Neural progenitor cell (in vitro differentiated cells): ENCODE results near the gene HERC3. TPM values are rescaled to one million over a fixed set of nuclear protein-coding genes. Genes with fewer than 3 reads are reported as not detected.

Experiments
- DNase-seq: peaks from one replicate; pipeline ENCODE4 v3.0.0-alpha.2; 2016; ENCODE audit warnings: low spot score
- H2AFZ ChIP-seq: fragments of 200-600 bp; sonication (generic); replicated peaks from 2 replicates; pipeline ENCODE4 v1.6.1; 2016; ENCODE audit warnings: antibody characterized with exemption
- H3F3A ChIP-seq: fragments of 200-600 bp; sonication (generic); 2 replicates; pipeline ENCODE4 v1.6.1; 2016; ENCODE audit warnings: antibody characterized with exemption, low read depth
- H3K27ac ChIP-seq: fragments of 200-600 bp; sonication (generic); 2 replicates; pipeline ENCODE4 v1.5.1; 2016; ENCODE audit warnings: mild to moderate bottlenecking
- H3K27me3 ChIP-seq: fragments of 200-600 bp; sonication (generic); 2 replicates; pipeline ENCODE4 v1.6.1; 2016; ENCODE audit warnings: mild to moderate bottlenecking, moderate library complexity
- H3K36me3 ChIP-seq: fragments of 200-600 bp; sonication (generic); 2 replicates; pipeline ENCODE4 v1.5.1; 2016
- H3K4me1 ChIP-seq: fragments of 200-600 bp; sonication (generic); 2 replicates; pipeline ENCODE4 v1.6.1; 2016; ENCODE audit warnings: mixed run types
- H3K4me2 ChIP-seq: fragments of 200-600 bp; sonication (generic); 2 replicates; pipeline ENCODE4 v1.6.1; 2016
- H3K4me3 ChIP-seq: fragments of 200-600 bp; sonication (generic); 2 replicates; pipeline ENCODE4 v1.5.1; 2016
- H3K79me2 ChIP-seq: fragments of 200-600 bp; sonication (generic); 2 replicates; pipeline ENCODE4 v1.6.1; 2016; ENCODE audit warnings: low read depth
- H3K9ac ChIP-seq: fragments of 200-600 bp; sonication (generic); 2 replicates; pipeline ENCODE4 v1.6.1; 2016
- H3K9me3 ChIP-seq: fragments of 200-600 bp; sonication (generic); 2 replicates; pipeline ENCODE4 v1.5.1; 2016; ENCODE audit warnings: low read depth
- H4K20me1 ChIP-seq: fragments of 200-600 bp; sonication (generic); 2 replicates; pipeline ENCODE4 v1.6.1; 2016; ENCODE audit warnings: low read depth
- H3K27ac Mint-ChIP-seq: 3 replicates; pipeline ENCODE4 v1.8.0; 2021; ENCODE audit warnings: mixed read lengths
- H3K27me3 Mint-ChIP-seq: 2 replicates; pipeline ENCODE4 v1.8.0; 2022; ENCODE audit warnings: low read depth, mild to moderate bottlenecking, inconsistent platforms, moderate library complexity, mixed read lengths; ENCODE audit not compliant: insufficient read depth
- H3K36me3 Mint-ChIP-seq: 3 replicates; pipeline ENCODE4 v1.8.0; 2021; ENCODE audit warnings: mixed read lengths
- H3K4me1 Mint-ChIP-seq: 3 replicates; pipeline ENCODE4 v1.8.0; 2021; ENCODE audit warnings: mixed read lengths
- H3K4me3 Mint-ChIP-seq: 3 replicates; pipeline ENCODE4 v1.8.0; 2021; ENCODE audit warnings: mild to moderate bottlenecking, moderate library complexity, mixed read lengths
- H3K9me3 Mint-ChIP-seq: 3 replicates; pipeline ENCODE4 v1.8.0; 2020; ENCODE audit warnings: mixed read lengths
- CTCF ChIP-seq: fragments of 200-600 bp; sonication (generic); IDR thresholded peaks from 2 replicates; pipeline ENCODE4 v1.5.1; 2017; ENCODE audit warnings: antibody characterized with exemption, mild to moderate bottlenecking
- EZH2 ChIP-seq: fragments of 200-600 bp; sonication (generic); IDR thresholded peaks from 2 replicates; pipeline ENCODE4 v1.6.1; 2017; ENCODE audit warnings: antibody characterized with exemption, mild to moderate bottlenecking, moderate library complexity
- EZH2phosphoT487 ChIP-seq: fragments of 200-600 bp; sonication (generic); IDR thresholded peaks from 2 replicates; pipeline ENCODE4 v1.6.1; 2017; ENCODE audit warnings: antibody characterized with exemption
- total RNA-seq: library from RNA; depleted of rRNA; stranded (reverse); fragments of >200 nt; gene quantifications from 2 replicates; pipeline ENCODE4 v1.2.3, GENCODE V29; 2015; ENCODE audit warnings: low replicate concordance

HERC3 gene
- total RNA-seq, 1 donor from 2014 or later = 4.1 TPM

GRCh38 chr4:88752076-88752463 lies 159.8 kb downstream of the HERC3 start:
- H3K4me2 ChIP-seq = no peak overlapping the region
- H3K9ac ChIP-seq = no peak overlapping the region
- H3F3A ChIP-seq = no peaks in the 10 kb centered on the region
- H3K27me3 ChIP-seq = no peaks in the 10 kb centered on the region
- Mint-ChIP-seq H3K27me3 (peaks cover 2% of the 10 kb centered on the region), H3K36me3 (peaks cover 28% of the 10 kb centered on the region), H3K27ac (no peak overlapping the region), H3K4me1 (no peaks in the 10 kb centered on the region), H3K4me3 (no peak overlapping the region), H3K9me3 (no peaks in the 10 kb centered on the region)
- no peak overlapping the region for H2AFZ ChIP-seq
- peaks cover 5% of the 10 kb centered on the region for H3K4me1 ChIP-seq
- no peak overlapping the region for H3K4me3 ChIP-seq
- peaks cover 5% of the 10 kb centered on the region for H3K36me3 ChIP-seq
- no peaks in the 10 kb centered on the region for H4K20me1 ChIP-seq
- no peaks in the 10 kb centered on the region for H3K9me3 ChIP-seq
- no peaks in the 10 kb centered on the region for H3K79me2 ChIP-seq
- H3K27ac ChIP-seq = no peak overlapping the region
- no peak for TF ChIP-seq EZH2phosphoT487
- TF ChIP-seq CTCF = no peak
- TF ChIP-seq EZH2 = no peak
- DNase-seq = no peak

GRCh38 chr4:88752754-88753153 lies 160.5 kb downstream of the HERC3 start:
- no peak overlapping the region for H3K4me3 Mint-ChIP-seq

GRCh38 chr4:88753658-88754571 lies 161.6 kb downstream of the HERC3 start:
- Mint-ChIP-seq H3K27ac (no peak overlapping the region), H3K27me3 (peaks cover 2% of the 10 kb centered on the region), H3K4me1 (peaks cover 14% of the 10 kb centered on the region), H3K36me3 (peaks cover 13% of the 10 kb centered on the region), H3K9me3 (no peaks in the 10 kb centered on the region), H3K4me3 (no peak overlapping the region)
- peaks cover 11% of the 10 kb centered on the region for H3F3A ChIP-seq
- H2AFZ ChIP-seq = no peak overlapping the region
- TF ChIP-seq EZH2 (no peak), CTCF (no peak), EZH2phosphoT487 (no peak)
- no peak overlapping the region for H3K4me3 ChIP-seq
- no peaks in the 10 kb centered on the region for H4K20me1 ChIP-seq
- H3K36me3 ChIP-seq = no peaks in the 10 kb centered on the region
- peaks cover 22% of the 10 kb centered on the region for H3K4me1 ChIP-seq
- no peaks in the 10 kb centered on the region for H3K79me2 ChIP-seq
- H3K27me3 ChIP-seq = no peaks in the 10 kb centered on the region
- H3K9me3 ChIP-seq = no peaks in the 10 kb centered on the region
- no peak overlapping the region for H3K4me2 ChIP-seq
- no peak for DNase-seq
- H3K9ac ChIP-seq = no peak overlapping the region
- H3K27ac ChIP-seq = no peak overlapping the region

More at GRCh38 chr4:88752754-88753153, 160.5 kb downstream of the HERC3 start:
- Histone ChIP-seq H3K9ac (no peak overlapping the region), H3K9me3 (no peaks in the 10 kb centered on the region), H4K20me1 (no peaks in the 10 kb centered on the region), H3K27me3 (no peaks in the 10 kb centered on the region), H3F3A (peaks cover 2% of the 10 kb centered on the region), H2AFZ (no peak overlapping the region), H3K79me2 (no peaks in the 10 kb centered on the region), H3K4me1 (peaks cover 10% of the 10 kb centered on the region), H3K4me3 (no peak overlapping the region), H3K27ac (no peak overlapping the region), H3K4me2 (no peak overlapping the region), H3K36me3 (peaks cover 5% of the 10 kb centered on the region)
- H3K27ac Mint-ChIP-seq = no peak overlapping the region
- no peak for DNase-seq
- H3K27me3 Mint-ChIP-seq = peaks cover 2% of the 10 kb centered on the region
- H3K4me1 Mint-ChIP-seq = peaks cover 3% of the 10 kb centered on the region
- H3K9me3 Mint-ChIP-seq = no peaks in the 10 kb centered on the region
- no peak for TF ChIP-seq EZH2phosphoT487
- TF ChIP-seq CTCF = no peak
- TF ChIP-seq EZH2 = no peak
- peaks cover 21% of the 10 kb centered on the region for H3K36me3 Mint-ChIP-seq
